GM18873 (cell line): ENCODE measurements around the gene TDRD10.
"Not testable (repeated sequence)": the region's sequence is repeated elsewhere in the genome, so short reads cannot be mapped to it uniquely, and the experiment has no call there.

Experiments
- ATAC-seq: cut with Tn5 transposase; IDR thresholded peaks from one replicate; pipeline ENCODE4 v1.9.1; 2021; ENCODE audit warnings: mild to moderate bottlenecking, moderate library complexity, moderate number of reproducible peaks; ENCODE audit not compliant: unreplicated experiment, low FRiP score

TDRD10 gene

DNA sequence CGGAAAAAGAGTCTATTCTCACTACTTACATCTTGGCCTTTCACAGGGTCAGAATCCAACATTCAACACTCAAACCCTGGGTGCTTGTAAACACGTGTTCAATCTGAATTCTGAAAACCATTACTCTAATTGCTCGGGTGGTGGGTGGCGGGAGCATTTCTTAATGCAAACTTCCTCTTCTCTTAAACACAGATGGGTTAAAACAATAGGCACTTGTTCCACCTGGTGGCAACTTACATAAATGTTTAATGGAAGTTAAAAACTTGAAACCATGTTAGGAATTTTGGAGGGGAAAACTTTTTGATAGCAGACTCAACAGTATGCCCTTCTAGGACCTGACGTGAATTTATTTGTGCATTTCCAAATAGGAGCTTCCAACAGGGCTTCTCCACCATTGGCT is 23.4 kb upstream of the TDRD10 start:
- no peak for ATAC-seq

DNA sequence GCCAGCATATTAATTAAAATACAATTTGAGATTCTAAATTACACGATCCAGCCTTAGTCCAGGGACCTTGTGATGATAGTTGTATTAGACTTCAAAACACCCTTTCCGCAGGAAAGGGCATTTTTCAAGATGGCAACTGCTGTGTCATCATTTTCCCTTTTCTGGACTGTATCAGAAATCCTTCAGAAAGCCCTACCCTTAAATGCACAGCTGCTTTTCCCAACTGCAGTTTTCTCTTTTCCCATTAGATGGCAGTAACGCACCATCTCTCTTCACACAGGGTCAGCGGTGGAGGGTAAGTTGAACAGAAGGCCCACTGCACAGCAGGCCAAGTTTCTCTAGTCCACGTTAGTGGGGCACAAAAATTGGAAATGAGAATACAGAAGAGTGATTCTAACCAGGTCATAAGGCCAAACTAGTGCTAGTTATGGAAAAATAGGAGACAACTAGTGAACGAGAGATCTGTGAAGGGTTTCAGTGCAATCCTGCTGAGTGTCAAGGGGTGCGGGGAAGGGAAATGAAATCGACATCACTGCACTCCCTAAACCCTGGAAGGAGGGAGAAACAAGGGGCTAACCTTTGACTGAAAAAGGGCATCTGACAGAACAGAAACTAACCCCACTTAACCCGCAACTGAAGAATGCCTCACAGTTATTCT is 22.1 kb upstream of the TDRD10 start:
- no peak for ATAC-seq

DNA sequence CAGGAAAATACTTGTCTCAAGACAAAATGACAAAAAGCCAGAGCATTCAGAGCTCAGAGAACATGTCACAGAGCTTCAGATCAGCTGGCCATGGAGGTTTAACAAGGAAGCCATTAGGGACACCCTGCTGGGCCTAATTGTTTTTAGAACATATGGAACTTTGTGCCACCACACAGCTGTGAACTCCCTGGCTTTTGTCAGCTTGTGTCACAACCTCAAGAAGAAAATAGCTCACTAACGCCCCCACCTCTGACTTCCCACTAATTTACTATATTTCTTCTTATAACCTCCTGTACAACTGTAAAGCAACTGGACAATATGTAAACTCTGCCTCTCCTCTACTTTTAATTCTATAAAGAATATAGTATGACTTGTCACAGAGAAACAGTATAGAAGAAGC is 21.0 kb upstream of the TDRD10 start:
- ATAC-seq, result no peak

DNA sequence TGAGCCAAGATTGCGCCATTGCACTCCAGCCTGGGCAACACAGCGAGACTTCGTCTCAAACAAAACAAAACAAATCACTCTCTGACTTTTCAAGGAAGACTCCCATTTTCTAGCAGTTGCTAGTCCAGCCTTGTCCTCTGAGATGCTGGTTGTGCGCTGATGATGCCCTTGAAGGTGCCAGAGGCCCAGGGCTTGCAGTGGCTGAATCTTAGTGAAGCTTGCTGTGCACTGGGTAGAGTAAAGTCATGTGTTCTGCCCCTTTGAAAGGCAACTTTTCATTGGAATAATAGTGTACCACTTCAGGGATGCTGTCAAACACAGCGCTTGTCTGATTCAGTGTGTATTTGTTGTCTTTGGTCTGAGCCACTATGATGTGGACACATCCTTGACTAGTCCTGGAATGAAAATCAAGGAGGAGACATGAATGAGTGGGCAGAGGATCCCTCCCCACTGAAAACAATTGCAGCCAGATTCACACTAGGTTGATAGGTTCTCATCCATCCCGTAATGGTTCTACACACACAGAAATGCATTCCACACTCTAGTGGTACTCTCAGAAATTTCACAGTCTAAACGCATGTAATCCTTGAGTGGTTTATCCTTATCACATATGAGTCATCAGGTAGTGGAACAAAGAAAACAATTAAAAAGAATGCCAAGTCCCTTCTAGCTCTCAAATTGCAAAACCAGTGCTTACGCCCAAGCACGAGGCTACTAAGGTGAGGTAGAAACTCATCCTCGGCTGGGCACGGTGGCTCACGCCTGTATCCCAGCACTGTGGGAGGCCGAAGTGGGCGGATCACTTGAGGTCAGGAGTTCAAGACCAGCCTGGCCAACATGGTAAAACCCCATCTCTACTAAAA is 17.8 kb upstream of the TDRD10 start:
- no peak for ATAC-seq

DNA sequence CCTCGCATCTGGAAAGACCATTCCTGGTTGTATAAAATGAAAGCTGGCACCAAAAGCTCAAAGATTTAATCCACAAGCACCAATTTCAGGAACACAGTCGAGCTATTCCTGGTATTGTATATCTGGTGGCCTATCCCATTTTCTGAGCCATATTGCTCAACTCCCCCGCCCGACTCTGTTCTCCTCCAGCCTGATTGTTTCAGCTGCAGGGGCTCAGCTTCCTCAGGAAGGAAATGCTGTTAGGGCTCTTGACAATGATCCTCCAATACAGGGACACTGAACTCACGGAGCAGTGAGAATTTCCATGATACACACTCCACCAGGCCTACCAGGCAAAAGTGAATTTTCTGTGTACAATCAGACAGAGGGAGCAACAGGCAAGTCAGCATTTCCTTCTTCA is 16.9 kb upstream of the TDRD10 start:
- no peak for ATAC-seq

DNA sequence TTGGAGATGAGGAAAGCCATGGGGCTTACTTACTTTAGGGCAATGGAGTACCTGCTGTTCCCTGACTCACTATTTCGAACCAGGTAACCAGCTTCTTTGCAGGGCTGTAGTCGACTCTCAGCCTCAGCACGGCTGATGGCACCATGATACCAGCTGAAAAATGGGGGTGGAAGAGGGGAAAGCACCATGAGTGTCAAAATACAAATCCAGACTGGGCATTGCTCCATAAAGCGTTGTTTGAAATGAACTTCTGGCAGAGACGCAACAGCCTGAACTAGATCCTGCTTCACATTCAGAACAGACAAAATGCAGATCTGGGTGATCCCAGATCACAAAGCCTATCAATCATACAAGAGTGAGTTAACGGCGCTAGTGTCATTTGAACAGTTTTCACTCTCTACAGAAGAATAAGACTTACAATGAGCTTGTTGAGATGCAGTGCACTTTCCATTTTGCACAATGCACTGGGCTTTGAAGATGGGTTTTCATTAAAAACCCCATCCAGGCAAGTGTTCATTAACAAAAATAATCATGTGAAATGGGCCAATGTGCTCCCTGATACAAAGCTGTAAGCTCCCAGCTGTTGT is 16.0 kb upstream of the TDRD10 start:
- no peak for ATAC-seq

DNA sequence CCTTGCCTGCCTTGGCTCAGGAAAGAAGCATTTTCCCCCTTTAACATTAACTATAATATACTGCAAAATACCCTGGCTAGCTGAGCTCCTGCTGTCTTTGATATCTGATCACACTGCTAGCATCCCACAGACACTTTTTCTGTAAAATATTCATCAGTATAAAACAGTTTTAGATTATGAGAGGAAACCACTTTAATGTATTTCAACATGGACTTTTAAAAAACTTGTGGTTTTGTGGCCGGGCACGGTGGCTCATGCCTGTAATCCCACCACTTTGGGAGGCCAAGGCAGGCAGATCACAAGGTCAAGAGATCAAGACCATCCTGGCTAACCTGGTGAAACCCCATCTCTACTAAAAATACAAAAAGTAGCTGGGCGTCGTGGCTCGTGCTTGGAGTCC is 15.3 kb upstream of the TDRD10 start:
- not testable (repeated sequence) for ATAC-seq

DNA sequence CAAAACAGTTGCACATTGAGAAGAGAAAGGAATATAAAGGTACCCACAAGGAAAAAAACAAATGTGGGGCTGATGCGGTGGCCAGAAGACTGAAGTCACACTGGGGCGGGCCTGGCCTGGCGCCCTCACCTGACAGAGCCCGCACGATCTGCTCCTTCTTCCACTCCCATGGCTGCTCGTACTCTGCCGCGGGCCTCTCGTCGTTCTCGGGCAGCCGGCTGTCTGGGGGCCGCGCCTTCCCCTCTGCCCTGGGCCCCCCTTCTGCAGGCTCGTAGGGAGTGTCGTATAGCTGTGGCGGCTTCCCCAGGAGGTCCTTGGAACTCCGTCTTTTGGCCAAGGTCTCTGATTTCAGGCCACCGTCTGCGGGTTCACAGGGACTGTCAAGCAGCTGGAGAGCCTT is 13.1 kb upstream of the TDRD10 start:
- no peak for ATAC-seq

DNA sequence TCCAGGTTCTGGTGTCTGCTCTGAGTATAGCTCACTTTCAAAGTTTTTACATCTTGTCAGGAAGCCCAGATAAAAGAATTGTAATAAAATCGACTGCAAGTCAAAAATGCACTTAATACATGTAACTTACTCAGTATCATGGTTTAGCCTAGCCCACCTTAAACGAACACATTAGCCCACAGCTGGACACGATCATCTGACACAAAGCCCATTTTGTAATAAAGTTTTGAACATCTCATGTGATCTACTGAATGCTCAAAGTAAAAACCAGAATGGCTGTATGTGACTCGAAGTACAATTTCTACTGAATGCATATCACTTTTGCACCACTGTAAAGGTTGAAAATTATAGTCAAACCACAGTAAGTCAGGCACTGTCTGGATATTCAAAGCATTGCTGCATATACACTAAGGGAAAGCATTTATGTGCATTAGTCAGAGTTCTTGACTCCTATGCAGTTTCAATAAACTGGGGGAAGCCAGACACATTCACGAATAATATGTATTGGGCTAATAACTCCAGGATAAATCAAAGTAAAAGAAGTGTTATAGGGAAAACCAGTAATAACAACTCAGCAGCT is 12.2 kb upstream of the TDRD10 start:
- ATAC-seq, result no peak

DNA sequence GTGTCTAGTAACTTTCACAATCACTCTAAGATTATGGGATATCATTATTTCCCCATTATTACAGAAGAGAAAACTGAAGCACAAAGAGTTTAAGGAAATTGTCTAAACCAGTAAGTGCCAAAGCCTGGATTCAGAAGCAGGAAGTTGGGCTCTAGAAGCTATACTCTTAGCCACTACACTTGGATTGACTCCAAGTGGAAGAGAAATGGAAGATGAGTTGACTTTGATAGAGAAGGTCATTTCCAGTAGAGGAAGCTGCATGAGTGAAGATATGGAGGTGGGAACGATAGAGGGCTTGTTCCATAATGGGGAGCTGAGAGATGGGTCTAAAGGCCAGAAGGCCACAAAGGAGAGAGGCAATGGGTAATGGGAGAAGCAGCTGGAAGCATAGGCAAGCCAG is 11.7 kb upstream of the TDRD10 start:
- no peak for ATAC-seq

DNA sequence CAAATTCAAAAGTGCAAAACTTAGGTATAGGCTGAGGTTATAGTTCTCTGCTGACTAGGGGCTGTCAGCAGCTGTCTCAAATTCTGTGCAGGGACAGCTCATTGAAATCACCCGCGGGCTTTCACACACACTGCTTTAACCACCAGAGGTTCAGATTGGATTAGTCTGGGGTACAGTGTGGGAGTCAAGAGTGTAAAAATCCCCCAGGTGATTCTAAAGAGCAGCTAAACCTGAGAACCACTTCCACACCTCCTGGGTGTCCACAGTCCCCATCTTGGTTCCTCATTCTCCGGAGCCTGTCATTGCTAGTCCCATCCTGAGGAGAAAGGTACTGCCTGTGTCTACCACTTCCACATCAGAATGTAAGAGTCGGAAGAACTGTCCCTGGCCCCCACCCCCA is 9.9 kb upstream of the TDRD10 start:
- ATAC-seq, result no peak

DNA sequence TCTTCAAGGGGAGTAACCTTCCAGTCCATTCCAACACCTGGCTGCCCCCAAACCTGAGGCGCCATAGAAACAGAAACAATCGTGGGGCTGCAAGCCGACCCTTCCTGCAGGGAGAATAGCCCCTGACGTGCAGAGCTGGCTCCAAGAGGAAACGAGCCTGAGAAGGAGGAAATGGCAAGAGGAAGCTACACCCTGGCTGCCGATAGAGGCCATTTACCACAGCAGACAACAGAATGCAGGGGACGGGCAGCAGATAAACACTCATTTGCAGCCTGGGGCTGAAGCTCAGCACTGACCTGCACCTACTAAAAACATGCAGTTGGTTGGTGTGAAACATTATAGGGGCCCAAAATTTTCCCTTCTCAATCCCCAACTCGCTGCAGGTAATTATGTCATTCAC is 8.7 kb upstream of the TDRD10 start:
- ATAC-seq, result no peak

DNA sequence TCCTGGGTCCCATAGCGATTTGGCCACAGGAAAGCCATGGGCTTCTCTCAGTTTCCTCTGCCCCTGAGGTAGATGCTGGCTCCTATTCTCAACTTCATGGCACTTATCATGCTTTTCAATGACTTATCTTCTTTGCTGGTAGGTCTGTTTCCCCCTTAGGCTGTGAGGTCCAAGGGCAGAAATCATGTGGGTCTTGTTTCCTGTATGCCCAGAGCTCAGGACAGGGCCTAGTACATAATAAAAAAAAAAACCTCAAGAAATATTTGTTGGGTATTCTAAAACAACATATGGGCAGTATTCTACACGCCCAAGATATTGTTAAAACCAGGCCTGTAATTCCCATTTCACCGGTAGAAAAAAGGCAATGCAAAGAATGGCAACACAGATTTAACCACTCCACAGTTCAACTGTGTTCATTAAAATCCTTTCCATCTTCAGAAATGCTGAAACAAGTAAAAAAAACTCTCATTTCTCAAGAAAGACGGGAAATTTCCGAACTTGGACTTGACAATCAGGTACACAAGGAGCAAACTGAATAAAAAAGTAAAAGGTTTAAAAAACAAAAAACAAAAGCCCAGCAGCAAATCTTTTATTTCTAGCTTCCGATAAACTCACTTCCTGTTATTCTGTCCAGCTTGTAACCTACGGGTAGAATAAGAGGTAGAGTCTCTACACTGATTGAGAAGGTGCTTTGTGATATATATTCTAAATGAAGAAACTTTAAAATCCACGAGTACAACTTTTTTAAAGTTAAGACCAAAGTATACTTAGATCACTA is 6.3 kb upstream of the TDRD10 start:
- no peak for ATAC-seq

DNA sequence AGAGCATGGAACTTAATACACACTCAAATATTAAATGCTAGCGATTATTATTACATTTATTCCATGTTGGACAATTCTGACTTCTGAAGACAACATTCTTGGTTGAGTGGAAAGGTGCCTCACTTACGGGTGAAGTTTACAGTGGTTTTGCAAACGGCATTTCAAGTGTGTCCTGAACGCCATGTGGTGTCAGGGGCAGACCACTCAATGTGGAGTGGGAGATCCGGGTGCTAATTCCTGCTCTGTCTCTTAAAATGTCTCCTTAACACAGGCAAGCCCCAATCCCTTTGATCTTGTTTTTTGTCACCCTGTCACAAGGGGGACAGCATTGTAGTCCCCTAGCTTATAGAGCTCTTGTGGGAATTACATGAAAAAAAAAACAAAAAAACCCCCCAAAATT is 5.6 kb upstream of the TDRD10 start:
- no peak for ATAC-seq

DNA sequence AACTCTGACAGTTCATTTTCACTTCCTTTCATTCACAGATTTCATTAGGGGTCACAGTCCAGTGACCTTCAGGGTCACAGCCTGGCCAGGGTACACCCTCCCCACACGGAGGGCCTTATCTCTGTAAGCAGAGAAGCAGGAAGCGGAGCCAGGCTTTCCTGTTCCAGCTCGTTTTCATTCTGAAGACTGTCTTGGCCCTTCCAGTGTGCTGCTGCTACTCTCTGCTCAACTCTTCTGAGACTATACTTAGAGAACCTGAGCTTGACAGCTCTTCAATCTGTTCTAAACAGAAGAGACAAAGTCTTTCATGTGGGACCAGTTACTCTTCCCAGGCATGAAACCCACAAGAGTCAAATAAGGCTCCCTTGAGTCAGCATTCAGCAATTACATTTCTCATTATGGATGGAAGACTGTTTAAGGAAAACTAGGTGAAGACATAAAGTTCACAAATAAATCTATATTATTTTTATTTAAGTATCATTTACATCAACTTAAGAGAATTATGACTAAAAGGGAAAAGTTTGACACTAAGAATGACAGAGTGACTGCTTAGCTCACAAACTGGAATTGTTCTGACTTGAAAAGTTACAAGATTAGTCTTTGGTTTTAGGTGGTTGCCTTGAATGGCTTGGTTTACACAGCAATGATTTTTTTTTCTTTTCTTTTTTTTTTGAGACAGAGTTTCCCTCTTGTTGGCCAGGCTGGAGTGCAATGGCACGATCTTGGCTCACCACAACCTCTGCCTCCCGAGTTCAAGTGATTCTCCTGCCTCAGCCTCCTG is 4.8 kb upstream of the TDRD10 start:
- ATAC-seq, result no peak

DNA sequence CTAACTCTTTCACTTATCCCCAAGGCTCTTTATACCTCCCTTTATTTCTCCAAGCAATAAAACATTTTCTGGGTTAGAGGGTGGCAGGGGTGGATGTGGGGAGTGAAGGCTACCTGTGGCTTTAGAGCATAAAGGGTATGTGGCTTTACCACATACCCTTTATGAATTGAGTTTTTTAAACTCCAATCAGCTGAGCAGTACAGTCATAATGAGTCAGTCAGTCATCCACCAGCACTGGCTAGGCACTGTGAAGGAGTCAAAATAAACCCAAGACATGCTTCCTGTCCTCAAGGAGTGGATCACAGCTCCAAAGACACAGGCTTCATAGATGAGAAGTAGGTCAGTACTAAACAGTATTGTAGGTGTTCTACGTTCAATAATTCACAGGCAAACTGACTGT is 2.6 kb upstream of the TDRD10 start:
- ATAC-seq, result no peak

DNA sequence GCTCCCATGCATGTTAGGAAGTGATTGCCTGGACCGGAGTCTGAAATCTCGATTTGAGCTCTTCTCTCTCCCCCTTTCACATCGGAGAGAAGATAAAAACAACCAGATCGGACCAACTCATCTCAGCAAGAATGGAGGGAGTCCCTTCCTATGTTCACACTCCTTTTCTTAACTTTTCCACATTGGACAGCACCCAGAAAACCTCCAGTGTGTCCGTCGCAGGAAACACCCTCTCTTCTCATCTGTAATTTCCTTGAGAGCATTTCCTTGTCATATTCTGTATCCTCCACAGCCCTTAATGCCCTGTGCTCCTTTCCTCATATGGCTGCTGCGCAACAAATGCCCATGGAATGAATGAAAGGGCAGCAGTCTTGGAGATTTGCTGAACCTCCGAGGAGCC is 1.5 kb upstream of the TDRD10 start:
- ATAC-seq, result no peak

DNA sequence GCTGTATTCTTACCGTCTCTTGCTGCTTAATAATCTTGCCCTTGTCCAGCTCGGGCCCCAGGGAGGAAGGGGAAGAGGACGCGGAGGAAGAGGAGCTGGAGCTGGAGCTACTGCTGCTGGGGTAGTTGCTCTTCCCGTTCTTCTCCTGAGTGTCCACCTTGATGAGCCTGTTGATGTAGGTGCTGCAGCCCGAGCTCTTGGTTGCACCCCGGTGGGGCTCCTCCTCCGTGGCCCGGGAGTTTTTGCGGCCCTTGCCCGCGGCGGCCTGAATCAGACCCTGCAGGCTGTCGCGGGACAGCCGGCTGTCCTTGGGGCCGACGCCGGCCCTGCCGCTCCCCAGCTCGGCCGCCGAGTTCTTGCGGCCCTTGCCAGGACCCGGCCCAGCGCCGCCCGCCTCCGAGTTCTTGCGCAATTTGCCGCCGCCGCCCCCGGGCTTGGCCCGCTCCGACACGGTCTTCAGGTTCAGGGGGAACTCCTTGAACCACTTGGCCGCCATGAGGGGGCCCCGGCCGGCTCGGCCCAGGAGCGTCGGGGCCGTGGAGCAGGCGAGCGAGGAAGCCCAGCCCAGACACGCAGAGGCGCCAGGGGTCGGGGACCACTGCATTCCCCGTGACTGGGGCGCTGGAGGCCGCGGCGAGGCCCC is 475 bp upstream of the TDRD10 start:
- ATAC-seq, result no peak

DNA sequence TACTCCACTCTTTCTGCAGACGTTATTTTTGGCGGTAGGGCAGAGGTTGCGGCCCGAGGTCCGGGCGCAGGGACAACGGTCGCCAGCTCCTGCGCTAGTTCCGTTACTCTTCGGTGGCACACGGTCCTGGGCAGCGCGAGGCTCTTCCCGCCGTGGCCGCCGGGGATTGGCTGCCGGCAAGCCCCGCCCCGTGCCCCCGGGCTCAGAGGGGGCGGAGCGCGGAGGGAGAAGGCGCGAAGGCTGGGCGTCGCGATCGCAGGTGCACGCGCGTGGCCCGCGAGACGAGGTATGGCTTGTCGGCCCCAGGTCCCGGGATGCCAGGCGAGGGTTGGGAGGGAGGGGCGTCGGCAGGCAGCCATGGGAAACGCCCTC is 711 bp downstream of the TDRD10 start:
- no peak for ATAC-seq

DNA sequence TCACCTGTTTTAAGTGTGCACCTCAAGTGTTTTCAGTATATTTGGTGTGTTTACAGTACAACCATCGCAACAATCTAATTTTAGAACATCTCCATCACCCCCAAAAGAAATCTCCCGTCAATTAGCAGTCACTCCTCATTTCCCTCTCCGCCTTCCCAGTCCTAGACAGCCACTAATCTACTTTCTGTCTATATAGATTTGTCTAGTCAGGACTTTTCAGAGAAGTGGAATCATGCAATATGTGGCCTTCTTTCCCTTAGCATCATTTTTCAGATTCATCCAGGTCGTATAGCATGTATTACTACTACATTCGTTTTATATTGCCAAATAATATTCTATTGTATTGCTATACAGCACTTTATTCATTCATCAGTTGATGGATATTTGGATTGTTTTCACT is 1.9 kb downstream of the TDRD10 start:
- no peak for ATAC-seq
